ENCODE measurements around the gene FAM169A. TPM values are rescaled to one million over a fixed set of nuclear protein-coding genes. Genes with fewer than 3 reads are reported as not detected.
"Not testable (repeated sequence)": the region's sequence is repeated elsewhere in the genome, so short reads cannot be mapped to it uniquely, and the experiment has no call there.

The FAM169A gene
- 12.1 and 21.5 TPM in 2 replicates for total RNA-seq

- no peaks in the 10 kb centered on the region for H3K36me3 ChIP-seq (ENCODE audit: control insufficient read depth, insufficient read depth, low read length)
- H3K27me3 ChIP-seq (ENCODE audit: control insufficient read depth, insufficient read depth, low read length): no peaks in the 10 kb centered on the region
- peak; percentile 3 for TF ChIP-seq CTCF (IDR thresholded peaks at IDR 0.05; ENCODE audit: insufficient read depth, low read length, severe bottlenecking)
- DNase-seq (ENCODE audit: low read depth): peak; percentile 27
- FAIRE-seq: no peak
- H3K4me3 ChIP-seq (ENCODE audit: low read depth, low read length): peak within 1 kb of the TSS; percentile 89
Measured at GRCh38 chr5:74865804-74866595, at the start of gene FAM169A. TSS of gene FAM169A (minus strand) at chr5:74866387. CDS start at chr5:74841676, 24,711 bp downstream.

GRCh38 chr5:74915488-74915887 lies 49.3 kb upstream of the FAM169A start:
- FAIRE-seq (no peak), DNase-seq (ENCODE audit: low read depth) (no peak)
- no peak for TF ChIP-seq CTCF (IDR thresholded peaks at IDR 0.05; ENCODE audit: insufficient read depth, low read length, severe bottlenecking)
- no peaks in the 10 kb centered on the region for H3K27me3 ChIP-seq (ENCODE audit: control insufficient read depth, insufficient read depth, low read length)
- no peak overlapping the region for H3K4me3 ChIP-seq (ENCODE audit: low read depth, low read length)
- H3K36me3 ChIP-seq (ENCODE audit: control insufficient read depth, insufficient read depth, low read length): no peaks in the 10 kb centered on the region

GRCh38 chr5:74911421-74911820 lies 45.2 kb upstream of the FAM169A start:
- not testable (repeated sequence) for H3K27me3 ChIP-seq (ENCODE audit: control insufficient read depth, insufficient read depth, low read length); H3K4me3 ChIP-seq (ENCODE audit: low read depth, low read length); H3K36me3 ChIP-seq (ENCODE audit: control insufficient read depth, insufficient read depth, low read length); FAIRE-seq; DNase-seq (ENCODE audit: low read depth)

- H3K36me3 ChIP-seq (ENCODE audit: control insufficient read depth, insufficient read depth, low read length); DNase-seq (ENCODE audit: low read depth); H3K27me3 ChIP-seq (ENCODE audit: control insufficient read depth, insufficient read depth, low read length); FAIRE-seq; H3K4me3 ChIP-seq (ENCODE audit: low read depth, low read length): not testable (repeated sequence)
Measured at GRCh38 chr5:74909888-74910287, 43.7 kb upstream of the FAM169A start.

GRCh38 chr5:74908237-74908636 lies 42.0 kb upstream of the FAM169A start:
- H3K36me3 ChIP-seq (ENCODE audit: control insufficient read depth, insufficient read depth, low read length); FAIRE-seq; H3K27me3 ChIP-seq (ENCODE audit: control insufficient read depth, insufficient read depth, low read length); DNase-seq (ENCODE audit: low read depth); H3K4me3 ChIP-seq (ENCODE audit: low read depth, low read length): not testable (repeated sequence)

GRCh38 chr5:74904713-74905112 lies 38.5 kb upstream of the FAM169A start:
- H3K27me3 ChIP-seq (ENCODE audit: control insufficient read depth, insufficient read depth, low read length); DNase-seq (ENCODE audit: low read depth); FAIRE-seq; H3K36me3 ChIP-seq (ENCODE audit: control insufficient read depth, insufficient read depth, low read length); H3K4me3 ChIP-seq (ENCODE audit: low read depth, low read length): not testable (repeated sequence)

GRCh38 chr5:74903165-74903787 lies 37.1 kb upstream of the FAM169A start:
- peak; percentile 84 for TF ChIP-seq CTCF (IDR thresholded peaks at IDR 0.05; ENCODE audit: insufficient read depth, low read length, severe bottlenecking)
- H3K4me3 ChIP-seq (ENCODE audit: low read depth, low read length): no peak overlapping the region
- DNase-seq (ENCODE audit: low read depth): peak; percentile 82
- H3K27me3 ChIP-seq (ENCODE audit: control insufficient read depth, insufficient read depth, low read length): no peaks in the 10 kb centered on the region
- H3K36me3 ChIP-seq (ENCODE audit: control insufficient read depth, insufficient read depth, low read length): no peaks in the 10 kb centered on the region
- no peak for FAIRE-seq

All from bronchial epithelial cell (primary cell).